ENCODE results near the gene FOSB.

GRCh38 chr19:45515081-45515624, 47.4 kb downstream of the FOSB start:
- TF ChIP-seq TAF1 (IDR thresholded peaks at IDR 0.05; ENCODE audit: low read depth) (no peak), USF1 (IDR thresholded peaks at IDR 0.05) (no peak)
